Measurements from ENCODE around the gene ARMC12.

ARMC12 gene

GRCh38 chr6:35788423-35788982 is 51.7 kb downstream of the ARMC12 start:
- no peaks in the 10 kb centered on the region for H3K4me1 Mint-ChIP-seq (ENCODE audit: low read depth)
- no peak overlapping the region for H3K4me3 Mint-ChIP-seq
- H3K27ac Mint-ChIP-seq: no peak overlapping the region
- peaks cover 25% of the 10 kb centered on the region for H3K27me3 Mint-ChIP-seq
- no peaks in the 10 kb centered on the region for H3K36me3 Mint-ChIP-seq
- no peaks in the 10 kb centered on the region for H3K9me3 Mint-ChIP-seq (ENCODE audit: low read depth)

GRCh38 chr6:35790683-35791082 is 53.9 kb downstream of the ARMC12 start:
- Mint-ChIP-seq H3K27ac (no peak overlapping the region), H3K9me3 (ENCODE audit: low read depth) (no peaks in the 10 kb centered on the region), H3K4me1 (ENCODE audit: low read depth) (no peaks in the 10 kb centered on the region), H3K36me3 (no peaks in the 10 kb centered on the region), H3K4me3 (no peak overlapping the region), H3K27me3 (peaks cover 19% of the 10 kb centered on the region)

- H3K27ac Mint-ChIP-seq: no peak overlapping the region
- no peaks in the 10 kb centered on the region for H3K9me3 Mint-ChIP-seq (ENCODE audit: low read depth)
- H3K27me3 Mint-ChIP-seq: peaks cover 2% of the 10 kb centered on the region
- no peak overlapping the region for H3K4me3 Mint-ChIP-seq
- no peaks in the 10 kb centered on the region for H3K4me1 Mint-ChIP-seq (ENCODE audit: low read depth)
- H3K36me3 Mint-ChIP-seq: no peaks in the 10 kb centered on the region
Measured at GRCh38 chr6:35794536-35795452, 58.0 kb downstream of the ARMC12 start.

GRCh38 chr6:35795453-35796071 is 58.7 kb downstream of the ARMC12 start:
- Mint-ChIP-seq H3K27ac (no peak overlapping the region), H3K4me3 (no peak overlapping the region), H3K4me1 (ENCODE audit: low read depth) (no peaks in the 10 kb centered on the region), H3K9me3 (ENCODE audit: low read depth) (no peaks in the 10 kb centered on the region), H3K36me3 (no peaks in the 10 kb centered on the region), H3K27me3 (no peaks in the 10 kb centered on the region)

GRCh38 chr6:35796236-35796635 is 59.4 kb downstream of the ARMC12 start:
- Mint-ChIP-seq H3K4me1 (ENCODE audit: low read depth) (no peaks in the 10 kb centered on the region), H3K4me3 (no peak overlapping the region), H3K9me3 (ENCODE audit: low read depth) (no peaks in the 10 kb centered on the region), H3K36me3 (no peaks in the 10 kb centered on the region), H3K27ac (no peak overlapping the region), H3K27me3 (no peaks in the 10 kb centered on the region)

- Mint-ChIP-seq H3K27me3 (no peaks in the 10 kb centered on the region), H3K36me3 (no peaks in the 10 kb centered on the region), H3K4me1 (ENCODE audit: low read depth) (no peaks in the 10 kb centered on the region), H3K9me3 (ENCODE audit: low read depth) (no peaks in the 10 kb centered on the region), H3K4me3 (no peak overlapping the region), H3K27ac (no peak overlapping the region)
Measured at GRCh38 chr6:35797837-35798526, 61.1 kb downstream of the ARMC12 start.

All from activated naive CD8-positive, alpha-beta T cell (primary cell).